Subcutaneous adipose tissue (tissue), 4 donors: ENCODE data around the gene MS4A3. TPM values are rescaled to one million over a fixed set of nuclear protein-coding genes. Genes with fewer than 3 reads are reported as not detected.

Experiments
- CTCF ChIP-seq: fragments of 450-650 bp; IDR thresholded peaks from one replicate; pipeline ENCODE4 v1.5.1; 2016; ENCODE audit warnings: low read depth, mild to moderate bottlenecking, control low read depth, antibody characterized with exemption, moderate library complexity
- total RNA-seq, 4 donors: library from RNA; depleted of rRNA; stranded (reverse); fragments of >200 nt; gene quantifications; one replicate each; pipeline ENCODE4 v1.1.0, GENCODE V29; 2016

The MS4A3 gene
- total RNA-seq, 4 donors from 2014 or later = not detected

DNA sequence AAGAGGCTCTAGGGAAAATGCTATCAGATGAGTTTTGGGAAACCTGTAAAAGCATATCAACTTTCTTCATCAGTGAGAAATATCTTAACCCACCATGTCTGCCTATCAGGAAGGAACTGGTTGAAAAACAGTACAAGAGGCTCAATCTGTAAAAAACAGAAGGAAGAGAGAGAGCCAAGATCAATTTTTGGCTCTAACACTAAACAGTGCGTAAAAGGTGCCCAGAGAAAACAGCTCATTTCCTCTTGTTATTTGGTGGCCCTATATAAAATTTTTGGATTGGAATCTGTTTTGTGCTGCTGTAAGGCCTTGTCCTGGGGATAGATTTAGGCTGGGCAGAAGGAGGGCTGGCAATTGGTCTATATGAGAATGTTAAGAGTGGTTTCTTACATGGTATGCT lies 44.1 kb downstream of the MS4A3 start:
- no peak for TF ChIP-seq CTCF

GRCh38 chr11:60111793-60112192 lies 55.3 kb downstream of the MS4A3 start:
- TF ChIP-seq CTCF = no peak

DNA sequence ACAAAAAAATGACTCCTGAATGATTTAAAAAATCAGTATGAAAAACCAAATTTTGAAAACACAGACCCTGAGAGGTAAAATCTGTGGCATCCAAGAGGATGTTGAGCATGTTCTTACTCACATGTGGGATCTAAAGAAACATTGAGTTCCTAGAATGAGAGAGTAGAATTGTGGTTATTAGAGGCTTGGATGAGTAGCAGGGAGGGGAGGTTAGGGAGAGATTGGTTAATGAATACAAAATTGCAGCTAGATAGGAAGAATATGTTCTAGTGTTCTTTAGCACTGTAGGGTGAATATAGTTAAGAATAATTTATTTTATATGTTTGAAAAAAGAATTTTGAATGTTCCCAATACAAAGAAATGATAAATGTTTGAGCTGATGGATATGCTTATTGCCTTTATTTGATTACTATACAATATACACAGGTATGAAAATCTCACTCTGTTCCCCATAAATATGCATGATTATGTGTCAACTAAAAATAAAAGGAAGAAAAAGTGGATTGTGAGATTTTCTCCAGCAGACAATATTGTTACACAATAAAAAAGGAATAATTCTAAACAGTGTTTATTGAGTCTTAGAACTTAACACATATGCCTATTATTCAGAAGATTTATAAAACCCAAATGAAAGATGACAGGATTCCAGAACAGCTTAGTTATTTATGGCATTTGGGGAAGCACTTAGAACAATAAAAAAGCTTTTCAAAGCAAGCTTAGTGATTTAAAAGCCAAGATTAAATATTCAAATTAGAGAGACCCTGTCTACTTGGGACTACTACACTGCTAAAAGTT lies 60.7 kb downstream of the MS4A3 start:
- TF ChIP-seq CTCF = no peak

DNA sequence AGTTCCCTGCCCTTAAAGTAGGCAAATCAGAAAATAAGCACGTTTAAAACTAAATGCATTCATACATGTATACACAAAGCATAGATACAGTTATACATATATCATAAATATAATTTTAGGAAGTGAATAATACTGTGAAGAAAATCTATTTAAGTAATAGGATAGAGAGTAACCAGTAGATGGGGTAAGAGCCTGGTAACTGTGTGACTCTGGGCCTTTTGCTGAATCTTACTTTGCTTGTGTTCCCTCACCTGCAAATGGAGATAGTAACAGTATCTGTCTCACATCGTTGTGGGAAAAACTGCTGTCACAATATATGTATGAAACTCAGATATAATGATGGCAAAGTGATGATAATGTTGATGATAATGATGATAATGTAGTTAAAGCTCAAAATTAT lies 61.9 kb downstream of the MS4A3 start:
- no peak for TF ChIP-seq CTCF

DNA sequence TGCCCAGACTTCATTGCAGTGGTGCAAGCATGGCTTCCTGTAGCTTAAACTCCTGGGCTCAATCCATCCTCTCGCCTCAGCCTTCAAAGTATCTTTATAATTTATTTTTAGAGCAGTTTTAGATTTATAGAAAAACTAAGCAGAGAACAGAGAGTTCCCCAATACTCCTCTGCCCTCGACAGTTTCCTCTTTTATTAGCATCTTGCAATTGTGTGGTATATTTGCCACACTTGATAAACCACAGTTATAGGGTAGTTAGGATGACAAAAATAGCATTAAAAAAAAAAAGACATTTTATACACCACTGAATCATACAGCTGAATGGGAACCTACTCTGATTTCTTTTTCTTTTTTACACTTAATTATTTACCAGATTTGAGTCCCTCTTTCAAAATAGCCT lies 63.2 kb downstream of the MS4A3 start:
- TF ChIP-seq CTCF = no peak

Other genes with a start within 250 kb of the MS4A3 start
- 10 to 100 TPM; 36.6 to 50.5 (median 42.1) TPM for gene MRPL16, start 245.9 kb upstream of the MS4A3 start, total RNA-seq
- not detected for gene CBLIF, start 211.2 kb upstream of the MS4A3 start, total RNA-seq
- gene TCN1, start 190.2 kb upstream of the MS4A3 start, total RNA-seq = under 1 TPM in 2 of 4 donors, not detected in 2; 0.34 to 0.98 TPM
- gene OOSP3, start 177.9 kb upstream of the MS4A3 start, total RNA-seq = not detected
- gene OOSP1, start 118.2 kb upstream of the MS4A3 start, total RNA-seq = not detected
- not detected for gene OOSP4A, start 92.6 kb upstream of the MS4A3 start, total RNA-seq
- gene OOSP4B, start 39.5 kb upstream of the MS4A3 start, total RNA-seq = not detected
- not detected for gene OOSP2, start 16.3 kb upstream of the MS4A3 start, total RNA-seq
- 1 to 10 TPM in 3 of 4 donors, under 1 TPM in 1; 0.75 to 7.3 (median 3.6) TPM for gene MS4A2, start 32.0 kb downstream of the MS4A3 start, total RNA-seq
- 100 to 1,000 TPM in 3 of 4 donors, 10 to 100 TPM in 1; 99.1 to 515 (median 268) TPM for gene MS4A6A, start 126.4 kb downstream of the MS4A3 start, total RNA-seq
- 10 to 100 TPM in 1 of 4 donors, 1 to 10 TPM in 3; 4.1 to 20.9 (median 6.1) TPM for gene MS4A4E, start 186.5 kb downstream of the MS4A3 start, total RNA-seq
- gene MS4A4A, start 224.0 kb downstream of the MS4A3 start, total RNA-seq = 100 to 1,000 TPM in 3 of 4 donors, 10 to 100 TPM in 1; 46.7 to 372 (median 159) TPM